H1 (cell line): ENCODE measurements around the gene HSF5. TPM values are rescaled to one million over a fixed set of nuclear protein-coding genes. Genes with fewer than 3 reads are reported as not detected.
A peak's percentile ranks its signal among the peaks of the same experiment; 100 is the strongest.

Experiments
- CTCF ChIA-PET: fragments of 300-600 bp; sonication (Branson Sonifier 250); formaldehyde crosslinking; loops from one replicate; lab custom pipeline; 2021; ENCODE audit not compliant: partially characterized antibody; lab: Charles Lee
- POLR2A ChIA-PET: fragments of 300-600 bp; sonication (Branson Sonifier 250); formaldehyde crosslinking; loops from one replicate; lab custom pipeline; 2021; ENCODE audit warnings: inconsistent platforms; ENCODE audit not compliant: partially characterized antibody; lab: Charles Lee
- DNase-seq, 2 experiments: peaks; one replicate each; pipeline versions ENCODE4 v3.0.0 to v3.0.0-alpha.2; 2010 to 2022; ENCODE audit warnings: low spot score in 2 of 2, low read depth in 1 of 2, mixed read lengths in 1 of 2
- FAIRE-seq: peaks from 2 replicates; lab custom pipeline; 2011; peaks lifted over from hg19 to GRCh38; lab: Jason Lieb, UNC
- H2AFZ ChIP-seq: 2 replicates; pipeline ENCODE4 v1.8.1; 2012; ENCODE audit warnings: low read length, inconsistent platforms
- H2AK5ac ChIP-seq: 2 replicates; pipeline ENCODE4 v1.6.1; 2013; ENCODE audit warnings: low read depth, low read length
- H2BK120ac ChIP-seq: replicated peaks from 2 replicates; pipeline ENCODE3; 2013; ENCODE audit warnings: low read depth, low read length, inconsistent platforms
- H2BK12ac ChIP-seq: 2 replicates; pipeline ENCODE4 v1.6.1; 2013; ENCODE audit warnings: low read depth, low read length
- H2BK15ac ChIP-seq: 2 replicates; pipeline ENCODE4 v1.6.1; 2013; ENCODE audit warnings: low read length
- H2BK20ac ChIP-seq: 2 replicates; pipeline ENCODE4 v1.6.1; 2013; ENCODE audit warnings: low read length
- H2BK5ac ChIP-seq: 2 replicates; pipeline ENCODE4 v1.6.1; 2013; ENCODE audit warnings: low read depth, low read length
- H3K14ac ChIP-seq: 2 replicates; pipeline ENCODE4 v1.6.1; 2013; ENCODE audit warnings: inconsistent platforms; ENCODE audit not compliant: insufficient read length
- H3K18ac ChIP-seq: 2 replicates; pipeline ENCODE4 v1.6.1; 2013; ENCODE audit warnings: low read length; ENCODE audit errors: extremely low read depth
- H3K23ac ChIP-seq: 2 replicates; pipeline ENCODE4 v1.6.1; 2013; ENCODE audit warnings: inconsistent platforms; ENCODE audit not compliant: insufficient read length
- H3K23me2 ChIP-seq: 2 replicates; pipeline ENCODE4 v1.6.1; 2013; ENCODE audit warnings: low read depth, low read length
- H3K27ac ChIP-seq: 2 replicates; pipeline ENCODE4 v1.6.1; 2011; ENCODE audit warnings: low read depth, low read length, inconsistent platforms
- H3K27me3 ChIP-seq, 4 experiments: replicated peaks in 1 of 4; 1 replicate in 1 of 4; 2 replicates in 3 of 4; pipeline versions ENCODE4 v1.6.1 to v1.8.1; 2011 to 2013; ENCODE audit warnings: low read length in 3 of 4, mild to moderate bottlenecking in 3 of 4, inconsistent platforms in 2 of 4, mixed read lengths in 2 of 4, moderate library complexity in 1 of 4; ENCODE audit not compliant: control insufficient read depth in 3 of 4, insufficient read depth in 3 of 4; ENCODE audit errors: extremely low read depth in 1 of 4
- H3K36me3 ChIP-seq, 4 experiments: 2 replicates each; pipeline versions ENCODE4 v1.6.1 to v1.8.1; 2011 to 2013; ENCODE audit warnings: mild to moderate bottlenecking in 4 of 4, low read length in 3 of 4, moderate library complexity in 2 of 4, control low read depth in 1 of 4, inconsistent platforms in 1 of 4; ENCODE audit not compliant: insufficient read depth in 4 of 4, control insufficient read depth in 2 of 4
- H3K4ac ChIP-seq: replicated peaks from 2 replicates; pipeline ENCODE3; 2013; ENCODE audit warnings: low read length, low read depth, mixed read lengths, inconsistent platforms; ENCODE audit not compliant: insufficient read length
- H3K4me1 ChIP-seq, 4 experiments: replicated peaks in 1 of 4; 1 replicate in 1 of 4; 2 replicates in 3 of 4; pipeline versions ENCODE4 v1.6.1 to v1.8.1; 2011 to 2013; ENCODE audit warnings: low read length in 3 of 4, inconsistent platforms in 2 of 4, mixed read lengths in 1 of 4; ENCODE audit not compliant: insufficient read depth in 4 of 4, control insufficient read depth in 3 of 4
- H3K4me2 ChIP-seq, 2 experiments: 2 replicates each; pipeline versions ENCODE4 v1.6.1 to v1.8.1; 2011 to 2013; ENCODE audit warnings: low read depth in 2 of 2, low read length in 2 of 2, control low read depth in 1 of 2, inconsistent platforms in 1 of 2, mild to moderate bottlenecking in 1 of 2; ENCODE audit not compliant: insufficient read depth in 1 of 2
- H3K4me3 ChIP-seq, 4 experiments: fragments of 200-600, 300-600 bp in 1 of 4; sonication (generic), shearing (Covaris generic), sonication (Bioruptor Twin) in 1 of 4; 2 replicates each; pipeline versions ENCODE4 v1.5.1 to v1.8.1; 2011 to 2016; ENCODE audit warnings: low read length in 4 of 4, low read depth in 3 of 4, control low read depth in 2 of 4, inconsistent platforms in 2 of 4, mild to moderate bottlenecking in 2 of 4, mixed read lengths in 1 of 4, moderate library complexity in 1 of 4; ENCODE audit not compliant: insufficient read depth in 2 of 4; ENCODE audit errors: extremely low read depth in 1 of 4
- H3K56ac ChIP-seq: replicated peaks from 2 replicates; pipeline ENCODE3; 2013; ENCODE audit warnings: low read depth, mild to moderate bottlenecking, mixed read lengths, low read length, inconsistent platforms; ENCODE audit not compliant: insufficient read length
- H3K79me1 ChIP-seq: 2 replicates; pipeline ENCODE4 v1.6.1; 2013; ENCODE audit warnings: low read depth, low read length, control low read depth
- H3K79me2 ChIP-seq, 2 experiments: 2 replicates each; pipeline versions ENCODE4 v1.6.1 to v1.8.1; 2012 to 2013; ENCODE audit warnings: low read length in 2 of 2, mild to moderate bottlenecking in 2 of 2, inconsistent platforms in 1 of 2; ENCODE audit not compliant: insufficient read depth in 2 of 2, control insufficient read depth in 1 of 2
- H3K9ac ChIP-seq, 4 experiments: replicated peaks in 1 of 4; 1 replicate in 1 of 4; 2 replicates in 3 of 4; pipeline versions ENCODE4 v1.6.1 to v1.8.1; 2011 to 2013; ENCODE audit warnings: low read depth in 3 of 4, low read length in 3 of 4, control low read depth in 2 of 4, mild to moderate bottlenecking in 2 of 4, moderate library complexity in 2 of 4, inconsistent platforms in 1 of 4; ENCODE audit errors: extremely low read depth in 1 of 4
- H3K9me3 ChIP-seq, 2 experiments: 2 replicates each; pipeline versions ENCODE4 v1.6.1 to v1.8.1; 2012 to 2013; ENCODE audit warnings: mild to moderate bottlenecking in 2 of 2, moderate library complexity in 2 of 2, control low read depth in 1 of 2, inconsistent platforms in 1 of 2, low read depth in 1 of 2, low read length in 1 of 2, mixed read lengths in 1 of 2; ENCODE audit not compliant: insufficient read depth in 2 of 2
- H4K20me1 ChIP-seq, 2 experiments: replicated peaks in 1 of 2; 2 replicates each; pipeline versions ENCODE3 to v1.8.1; 2011 to 2013; ENCODE audit warnings: inconsistent platforms in 2 of 2, low read length in 2 of 2, mild to moderate bottlenecking in 1 of 2; ENCODE audit not compliant: insufficient read depth in 2 of 2, control insufficient read depth in 1 of 2
- H4K5ac ChIP-seq: 2 replicates; pipeline ENCODE4 v1.6.1; 2013; ENCODE audit warnings: low read length, low read depth, mixed read lengths, inconsistent platforms; ENCODE audit not compliant: insufficient read length
- H4K8ac ChIP-seq: 2 replicates; pipeline ENCODE4 v1.8.0; 2013; ENCODE audit warnings: mild to moderate bottlenecking, moderate library complexity, low read length, inconsistent platforms; ENCODE audit not compliant: insufficient read depth; ENCODE audit errors: extremely low read depth
- H4K91ac ChIP-seq: replicated peaks from 2 replicates; pipeline ENCODE3; 2013; ENCODE audit warnings: low read length, mixed read lengths, inconsistent platforms; ENCODE audit not compliant: insufficient read length
- CEBPB ChIP-seq: IDR thresholded peaks from 2 replicates; pipeline ENCODE4 v1.6.1; 2012; ENCODE audit warnings: low read depth, low read length
- PHF8 ChIP-seq: fragments of 200-600 bp; sonication (generic); conservative IDR thresholded peaks from 2 replicates; pipeline ENCODE4 v1.7.1; 2012; ENCODE audit warnings: low read depth, mild to moderate bottlenecking, inconsistent platforms, low read length, moderate library complexity
- TEAD4 ChIP-seq: IDR thresholded peaks from 2 replicates; pipeline ENCODE4 v1.6.1; 2012; ENCODE audit warnings: low read depth, low read length, inconsistent platforms, mixed read lengths
- WGBS, 2 experiments: shearing (Covaris generic) in 1 of 2; methylation state at CpG; one replicate each; pipeline versions ENCODE4 v1.1.6 to v1.1.7; 2013 to 2015; ENCODE audit warnings: low lambda C conversion rate in 2 of 2, mixed read lengths in 2 of 2, inconsistent platforms in 1 of 2, low coverage in 1 of 2, missing lambda C conversion rate in 1 of 2; ENCODE audit not compliant: insufficient replicate concordance in 2 of 2, insufficient coverage in 1 of 2, insufficient read length in 1 of 2; ENCODE audit errors: extremely low coverage in 1 of 2, missing lambda C conversion rate in 1 of 2; 5-methylcytosine and 5-hydroxymethylcytosine counted together
- polyA plus RNA-seq, 7 experiments: library from polyadenylated mRNA; depleted of rRNA in 3 of 7; stranded (reverse) in 5 of 7; unstranded in 2 of 7; fragments of >200 nt in 5 of 7; fragments of 200-250 nt in 2 of 7; gene quantifications; 1 replicate in 5 of 7; 2 replicates in 1 of 7; 4 replicates in 1 of 7; pipeline versions ENCODE4 v1.2.1 to v1.2.3, GENCODE V29; 2011 to 2013; ENCODE audit warnings: missing spikeins in 2 of 7, mixed read lengths in 2 of 7
- total RNA-seq: library from RNA; stranded (reverse); fragmentation: NEBNext Ultra II Directional; extraction: Animal tissue kit (Norgen Biotek cat#: 25700); gene quantifications from 2 replicates; pipeline ENCODE4 v1.2.1, GENCODE V29; 2021

The HSF5 gene
- total and polyA plus RNA-seq, 2 of the 8 experiments (the other 6 are each of a cell fraction or from before 2014, with no cell fraction given) = not detected

- Histone ChIP-seq H3K56ac (no peak overlapping the region), H3K27me3 (no peaks in the 10 kb centered on the region), H3K4me1 (peaks cover 6 to 15% (median 10%) of the 10 kb centered on the region in 4 experiments; a peak in 5 of 7 replicates), H3K27ac (no peak overlapping the region), H2BK5ac (no peak overlapping the region; the same call in 1 of the 2 replicates), H3K4ac (no peak overlapping the region), H2BK20ac (peak overlapping the region; percentile 57; the same call in 1 of the 2 replicates), H4K8ac (no peak overlapping the region), H3K36me3 (no peaks in the 10 kb centered on the region), H4K5ac (no peak overlapping the region), H4K20me1 (no peaks in the 10 kb centered on the region), H2BK120ac (no peak overlapping the region), H3K23me2 (no peaks in the 10 kb centered on the region), H2AFZ (no peak overlapping the region), H3K4me2 (peak overlapping the region in 1 of 2 experiments; percentile 42; a peak in 3 of 4 replicates), H2BK15ac (no peak overlapping the region), H2AK5ac (no peak overlapping the region; the same call in 1 of the 2 replicates), H4K91ac (no peak overlapping the region), H2BK12ac (no peak overlapping the region), H3K79me2 (no peaks in the 10 kb centered on the region), H3K23ac (no peak overlapping the region), H3K18ac (no peak overlapping the region), H3K14ac (no peak overlapping the region), H3K9me3 (no peaks in the 10 kb centered on the region), H3K79me1 (no peaks in the 10 kb centered on the region), H3K9ac (no peak overlapping the region), H3K4me3 (no peak overlapping the region)
- WGBS, 2 experiments = 64% methylated on average over 4 of the region's 4 CpGs; no CpG with 5 or more reads in 1 of the 2 experiments
- ChIA-PET POLR2A (interaction anchor here (0.6 to 1.7 kb wide), 5 partner anchors 15 to 39 kb away, joined by 3 to 9 read pairs (median 3); partner anchors contain the start of gene SUPT4H1), CTCF (interaction anchor here (0.7 to 2.4 kb wide), 5 partner anchors 7 to 69 kb away, joined by 3 to 12 read pairs (median 3); no protein-coding TSS in a partner anchor)
- DNase-seq (peak in 1 of 2 experiments; percentile 41), FAIRE-seq (no peak)
- TF ChIP-seq CEBPB (no peak), TEAD4 (peak; percentile 80), PHF8 (no peak)
These were observed 111.7 kb downstream of the HSF5 start for GRCh38 chr17:58376472-58377000.
